Midbrain (tissue), 1 donor: ENCODE measurements around the gene LMAN2L.
A peak's percentile ranks its signal among the peaks of the same experiment; 100 is the strongest.

Experiments used
- DNase-seq: peaks from one replicate; lab custom pipeline; 2025; lab: John Stamatoyannopoulos, UW

Gene LMAN2L, protein sequence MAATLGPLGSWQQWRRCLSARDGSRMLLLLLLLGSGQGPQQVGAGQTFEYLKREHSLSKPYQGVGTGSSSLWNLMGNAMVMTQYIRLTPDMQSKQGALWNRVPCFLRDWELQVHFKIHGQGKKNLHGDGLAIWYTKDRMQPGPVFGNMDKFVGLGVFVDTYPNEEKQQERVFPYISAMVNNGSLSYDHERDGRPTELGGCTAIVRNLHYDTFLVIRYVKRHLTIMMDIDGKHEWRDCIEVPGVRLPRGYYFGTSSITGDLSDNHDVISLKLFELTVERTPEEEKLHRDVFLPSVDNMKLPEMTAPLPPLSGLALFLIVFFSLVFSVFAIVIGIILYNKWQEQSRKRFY

DNA sequence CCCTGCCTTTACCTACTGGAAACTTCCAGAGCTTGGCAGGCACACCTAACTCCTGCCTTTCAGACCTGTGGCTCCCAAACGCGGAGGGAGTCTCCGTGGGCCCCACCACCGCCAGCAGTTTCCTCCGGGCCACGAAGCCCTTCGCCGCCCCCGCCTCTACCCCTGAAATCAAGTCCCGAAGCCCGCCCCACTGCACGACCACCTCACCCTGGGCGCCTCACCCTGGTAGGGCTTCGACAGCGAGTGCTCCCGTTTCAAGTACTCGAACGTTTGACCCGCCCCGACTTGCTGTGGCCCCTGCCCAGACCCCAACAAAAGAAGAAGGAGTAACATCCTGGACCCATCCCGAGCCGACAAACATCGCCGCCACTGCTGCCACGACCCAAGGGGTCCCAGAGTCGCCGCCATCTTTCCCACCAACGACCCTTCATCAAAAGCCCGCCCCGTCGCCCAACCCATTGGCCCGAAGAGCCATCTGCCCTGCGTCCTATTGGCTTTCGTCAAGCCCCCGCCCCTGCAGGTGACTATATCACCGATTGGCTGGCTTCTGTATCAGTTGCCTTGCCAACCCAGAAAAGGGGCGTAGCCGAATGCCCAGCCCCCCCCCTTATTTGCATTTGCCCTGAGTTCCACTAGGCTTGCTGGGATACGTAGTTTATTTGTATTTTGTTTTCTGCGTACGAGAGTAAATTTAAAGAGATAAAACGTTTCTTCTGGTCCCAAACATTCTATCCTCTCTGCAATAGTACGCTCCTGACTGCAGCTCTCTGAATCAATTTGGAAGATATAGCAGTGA, at the start of gene LMAN2L:
Gene LMAN2L, minus strand, starts transcription at position 432 of the 796 bp plus-strand sequence. Its CDS starts 24 bp downstream, at position 408.
- peak; percentile 98 for DNase-seq

GRCh38 chr2:96789245-96789617, 49.4 kb upstream of the LMAN2L start:
- no peak for DNase-seq

DNA sequence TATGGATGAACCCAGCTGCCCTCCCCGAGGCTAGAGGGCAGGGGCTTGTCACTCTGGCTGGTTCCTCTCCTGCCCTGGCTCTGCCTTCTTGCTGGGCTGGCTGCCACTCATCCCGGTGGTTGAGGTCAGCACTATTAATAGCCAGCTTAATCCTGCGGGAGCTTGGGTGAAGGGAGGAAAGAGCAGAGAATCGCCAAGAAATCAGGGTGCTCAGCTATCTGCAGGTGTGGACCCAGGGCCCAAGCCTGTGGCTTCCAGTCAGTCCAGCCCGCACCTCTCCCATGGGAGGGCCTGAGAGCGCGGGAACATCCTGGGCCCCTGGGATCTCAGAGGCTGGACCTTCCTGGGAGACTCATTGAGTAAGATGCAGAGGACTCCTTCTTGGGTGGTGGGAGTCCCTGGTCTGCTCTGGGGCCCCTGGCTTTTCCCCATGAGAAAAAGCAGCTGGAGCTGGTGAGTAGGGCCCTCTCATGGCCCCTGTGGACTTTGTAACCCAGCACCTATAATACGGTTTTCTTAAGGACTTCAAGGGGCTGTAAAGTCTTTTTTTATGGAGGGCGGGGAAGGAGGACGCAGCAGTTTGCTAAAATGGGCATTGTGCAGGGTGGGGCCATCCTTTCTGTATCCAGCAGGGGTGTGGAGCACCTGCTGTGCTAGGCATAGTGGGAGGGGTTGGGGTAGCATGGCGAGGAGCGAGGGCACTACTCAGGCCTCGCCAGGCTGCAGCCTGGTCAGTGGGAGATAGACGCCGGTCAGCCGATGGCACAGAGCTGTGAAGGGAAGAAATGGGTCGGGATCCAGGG, 48.8 kb upstream of the LMAN2L start:
- peak; percentile 41 for DNase-seq

DNA sequence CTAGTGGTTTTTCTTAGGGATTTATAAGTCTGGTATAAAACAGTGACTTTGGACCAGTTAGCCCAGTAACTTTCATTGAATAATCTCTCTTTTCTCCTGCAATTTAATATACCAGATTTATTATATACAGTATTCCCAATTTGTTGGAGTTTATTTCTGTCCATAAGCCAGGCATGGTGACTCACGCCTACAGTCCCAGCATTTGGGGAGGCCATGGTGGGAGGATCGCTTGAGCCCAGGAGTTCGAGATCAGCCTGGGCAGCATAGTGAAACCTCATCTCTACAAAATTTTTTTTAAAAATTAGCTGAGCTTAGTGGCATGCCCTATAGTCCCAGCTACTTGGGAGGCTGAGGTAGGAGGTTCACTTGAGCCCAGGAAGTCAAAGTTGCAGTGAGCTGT, 47.5 kb upstream of the LMAN2L start:
- DNase-seq: no peak

DNA sequence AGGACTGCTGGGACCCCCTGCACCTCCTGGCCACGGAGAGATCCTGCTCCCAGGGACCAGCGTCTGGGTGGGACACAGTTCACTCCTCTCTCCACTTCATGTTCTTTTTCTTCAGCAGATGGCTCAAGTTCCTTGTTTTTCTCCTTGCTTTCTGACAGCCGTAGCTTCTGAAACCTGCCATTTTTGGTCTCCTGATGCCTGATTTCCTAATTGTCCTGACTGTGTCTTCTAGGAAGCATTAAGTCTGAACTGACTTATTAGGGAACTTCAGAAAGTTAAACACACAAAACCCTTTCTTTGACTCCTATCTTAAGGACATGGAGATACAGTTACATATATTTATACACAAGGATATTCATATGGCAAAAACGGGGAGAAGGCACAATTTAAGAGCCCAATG, 43.5 kb upstream of the LMAN2L start:
- no peak for DNase-seq

DNA sequence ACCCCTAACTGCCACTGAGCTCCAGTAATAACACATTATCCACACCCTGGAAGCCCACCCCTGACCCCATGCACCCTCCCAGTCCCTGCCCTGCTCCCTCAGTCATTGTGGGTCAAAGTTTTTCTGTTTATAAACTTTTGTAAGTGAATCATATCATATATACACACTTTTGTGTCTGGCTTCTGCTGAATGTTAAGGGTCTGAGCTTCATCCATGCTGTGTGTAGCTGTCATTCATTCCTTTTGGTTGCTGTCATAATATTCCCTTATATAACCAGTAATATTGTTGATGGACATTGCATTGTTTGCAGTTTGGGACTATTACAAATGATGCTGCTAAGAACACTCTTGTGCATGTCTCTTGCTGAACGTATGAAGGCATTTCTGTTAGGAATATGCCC, 35.3 kb upstream of the LMAN2L start:
- no peak for DNase-seq

DNA sequence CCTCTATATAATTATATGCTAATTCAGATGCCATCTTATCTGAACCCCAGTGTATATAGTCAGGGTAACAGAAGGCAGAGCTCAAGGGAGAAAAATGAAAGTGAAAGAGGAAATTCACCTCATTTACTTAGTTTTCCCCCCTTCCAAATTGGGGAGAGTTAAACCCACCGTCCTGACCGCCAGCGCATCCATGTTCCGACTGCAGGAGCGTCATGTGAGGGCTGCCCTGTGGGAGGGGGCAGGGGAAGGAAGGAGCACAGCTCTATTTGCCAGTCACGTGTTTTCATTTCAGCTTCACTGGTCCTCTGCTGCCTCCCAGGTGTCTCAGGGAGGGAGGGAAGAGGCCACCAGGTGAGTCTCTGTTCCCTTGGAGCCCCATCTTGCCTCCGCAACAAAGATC, 34.1 kb upstream of the LMAN2L start:
- no peak for DNase-seq

DNA sequence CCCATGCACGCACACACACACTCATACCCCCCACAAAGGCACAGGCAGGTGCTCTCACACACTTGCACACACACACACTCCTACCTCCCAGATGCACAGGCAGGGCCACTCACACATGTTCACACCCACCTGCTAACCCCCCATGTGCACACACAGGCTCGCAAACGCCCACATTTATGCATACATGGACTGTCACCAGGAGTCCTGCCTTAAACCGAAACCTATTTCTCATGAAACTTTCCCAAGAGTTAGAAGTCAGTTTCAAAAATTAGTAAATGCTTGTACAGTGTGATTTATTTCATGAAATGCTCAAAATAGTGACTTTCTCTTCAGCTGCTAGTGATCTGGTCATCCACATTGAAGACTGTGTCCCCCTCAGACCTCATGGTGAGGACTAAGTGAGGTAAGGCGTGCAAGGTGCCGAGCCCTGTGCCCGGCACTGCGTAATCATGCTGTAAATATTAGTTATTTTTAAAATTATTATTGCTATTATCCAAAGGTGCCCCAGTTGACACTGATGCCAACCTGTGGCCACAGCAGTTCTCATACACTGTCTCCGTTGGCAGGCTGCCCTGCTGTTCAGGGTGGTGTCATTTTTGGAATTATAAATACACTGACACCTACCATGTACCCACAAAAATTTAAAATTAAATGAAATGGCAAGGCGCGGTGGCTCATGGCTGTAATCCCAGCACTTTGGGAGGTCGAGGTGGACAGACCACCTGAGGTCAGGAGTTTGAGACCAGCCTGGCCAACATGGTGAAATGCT, 33.2 kb upstream of the LMAN2L start:
- DNase-seq: no peak

GRCh38 chr2:96771796-96772618, 32.1 kb upstream of the LMAN2L start:
- DNase-seq: no peak

DNA sequence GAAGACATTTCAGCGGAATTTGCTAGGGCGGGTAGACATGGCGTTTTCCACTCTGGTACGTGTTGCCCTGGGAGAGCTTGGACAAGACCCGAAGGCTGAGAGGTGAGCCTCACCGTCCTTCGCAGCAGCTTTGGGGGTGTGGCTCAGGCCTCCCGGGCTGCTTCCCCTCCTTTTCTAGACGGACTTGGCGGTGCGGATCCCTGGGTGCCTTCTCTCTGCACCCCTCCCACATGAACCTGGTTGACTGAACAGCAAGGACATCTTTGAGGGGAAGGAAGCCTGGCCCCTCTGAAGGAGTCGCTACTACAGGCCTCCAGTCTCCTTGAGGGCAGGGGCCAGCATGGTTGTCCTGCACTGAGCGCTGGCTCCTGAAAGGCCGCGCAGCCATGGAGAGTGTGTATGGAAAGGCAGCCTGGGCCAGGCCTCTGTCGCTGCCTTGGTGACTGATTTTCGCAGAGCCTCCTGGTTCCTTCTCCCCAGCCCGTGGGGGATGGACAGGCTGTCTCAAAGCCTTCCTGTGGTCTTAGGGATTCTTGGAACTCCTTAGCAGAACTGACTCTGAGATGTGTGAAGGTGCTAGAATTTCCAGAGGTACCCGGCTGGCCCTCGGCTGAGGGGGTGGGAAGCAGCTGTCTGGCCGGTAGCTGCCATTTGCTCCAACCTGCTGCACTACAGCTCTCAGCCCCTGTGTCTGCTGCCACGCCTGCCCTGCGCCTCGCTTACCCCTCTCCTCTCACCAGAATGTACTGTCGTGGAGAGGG, 30.8 kb upstream of the LMAN2L start:
- no peak for DNase-seq

DNA sequence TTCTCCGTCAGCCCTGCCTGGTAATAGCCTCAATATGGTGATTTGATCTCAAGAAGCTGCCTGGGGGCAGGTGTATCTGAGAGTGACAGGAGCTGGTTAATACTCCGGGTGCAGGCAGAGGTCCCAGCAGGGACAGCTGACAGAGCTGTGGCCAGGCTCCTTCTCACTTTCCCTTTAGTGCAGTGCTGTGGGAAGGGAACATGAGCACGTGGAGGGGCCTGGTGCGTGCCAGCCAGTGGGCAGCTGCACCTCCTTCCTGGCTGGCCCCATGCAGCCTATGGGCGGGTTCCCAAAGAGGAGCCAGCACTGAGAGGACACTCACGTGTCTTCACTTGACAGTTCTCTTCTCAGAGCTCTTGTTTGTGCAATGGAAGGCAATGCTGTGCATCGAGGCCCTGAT, 29.9 kb upstream of the LMAN2L start:
- DNase-seq: peak; percentile 51

DNA sequence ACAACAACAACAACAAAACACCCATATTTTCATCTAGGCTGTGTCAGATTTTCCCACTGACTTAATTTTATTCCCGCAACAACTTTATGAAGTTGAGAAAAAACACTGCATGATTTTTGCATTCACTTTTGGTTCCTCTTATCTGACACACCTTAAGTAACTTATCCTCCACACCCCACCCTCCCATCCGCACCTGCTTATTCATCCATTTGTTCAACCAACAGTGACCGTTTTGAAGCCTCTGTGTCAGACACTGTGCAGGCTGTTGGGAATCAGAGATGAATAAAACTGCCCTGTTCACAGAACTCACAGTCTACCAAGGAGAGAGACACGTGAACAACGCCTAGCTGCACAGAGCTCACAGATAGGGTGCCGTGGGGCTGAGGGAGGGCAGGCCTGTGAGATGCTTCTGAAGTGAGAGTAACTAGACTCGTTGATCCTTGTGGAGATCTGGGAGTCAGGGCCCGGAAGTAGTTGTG, 28.3 kb upstream of the LMAN2L start:
- no peak for DNase-seq

GRCh38 chr2:96767135-96767871, 27.4 kb upstream of the LMAN2L start:
- DNase-seq: no peak

- peak; percentile 1 for DNase-seq
These were observed 24.4 kb upstream of the LMAN2L start for GRCh38 chr2:96764253-96764637.

- DNase-seq: no peak
These were observed 23.8 kb upstream of the LMAN2L start for GRCh38 chr2:96763511-96764252.

GRCh38 chr2:96762529-96763311, 22.9 kb upstream of the LMAN2L start:
- peak; percentile 3 for DNase-seq

- no peak for DNase-seq
These were observed 21.3 kb upstream of the LMAN2L start for GRCh38 chr2:96760986-96761832.
